Esophagus squamous epithelium (tissue), 5 donors: Measurements from ENCODE around the gene NIPA2. TPM values are rescaled to one million over a fixed set of nuclear protein-coding genes. Genes with fewer than 3 reads are reported as not detected.

ENCODE experiments used
- DNase-seq: peaks from one replicate; lab custom pipeline; 2025; lab: John Stamatoyannopoulos, UW
- H3K27ac ChIP-seq, 4 donors: fragments of 200-600 bp; sonication (generic); one replicate each; pipeline ENCODE4 v1.5.1; 2016 to 2019; ENCODE audit warnings: mild to moderate bottlenecking in 1 of 4
- H3K27me3 ChIP-seq, 4 donors: fragments of 200-600 bp; sonication (generic); 1 replicate in 3 of 4; 2 replicates in 1 of 4; pipeline versions ENCODE4 v1.5.1 to v1.6.0; 2017 to 2021; ENCODE audit warnings: antibody characterized with exemption in 1 of 4
- H3K36me3 ChIP-seq, 3 donors: fragments of 200-600 bp; sonication (generic); one replicate each; pipeline ENCODE4 v1.5.1; 2016 to 2019
- H3K4me1 ChIP-seq, 3 donors: fragments of 200-600 bp; sonication (generic); one replicate each; pipeline ENCODE4 v1.5.1; 2017 to 2019
- H3K4me3 ChIP-seq, 4 donors: fragments of 200-600 bp; sonication (generic); 1 replicate in 3 of 4; 2 replicates in 1 of 4; pipeline ENCODE4 v1.5.1; 2016 to 2019; ENCODE audit warnings: mild to moderate bottlenecking in 2 of 4, moderate library complexity in 1 of 4
- H3K9me3 ChIP-seq, 3 donors: fragments of 200-600 bp; sonication (generic); one replicate each; pipeline ENCODE4 v1.5.1; 2016 to 2019
- POLR2A ChIP-seq, 4 donors: fragments of 450-650 bp; IDR thresholded peaks; one replicate each; pipeline ENCODE4 v1.6.1; 2017; ENCODE audit warnings: antibody characterized with exemption in 4 of 4, mild to moderate bottlenecking in 4 of 4, moderate library complexity in 3 of 4
- WGBS, 2 donors: methylation state at CpG; one replicate each; pipeline ENCODE4 v1.1.5; 2018; 5-methylcytosine and 5-hydroxymethylcytosine counted together
- intact Hi-C: fragments of 100-400 bp; cut with DNase I; formaldehyde crosslinking; loops from one replicate; pipeline ENCODE4 v1.15.0; 2022
- total RNA-seq, 4 donors: library from RNA; depleted of rRNA; stranded (reverse); fragments of >200 nt; gene quantifications; one replicate each; pipeline ENCODE4 v1.1.0, GENCODE V29; 2016
- TF ChIP-seq, protein P1 (sequence below), 6 experiments: fragments of 450-650 bp in 4 of 6; fragments of 200-600 bp in 2 of 6; sonication (generic) in 2 of 6; IDR thresholded peaks; one replicate each; pipeline ENCODE4 v1.5.1; 2016 to 2019; ENCODE audit warnings: antibody characterized with exemption in 6 of 6, mild to moderate bottlenecking in 4 of 6, moderate library complexity in 4 of 6
- donor health status: DM: yes; HTN: yes; CAD: no.

The NIPA2 gene
- total RNA-seq, 4 donors from 2014 or later: 32.3 to 68.0 (median 55.1) TPM

DNA sequence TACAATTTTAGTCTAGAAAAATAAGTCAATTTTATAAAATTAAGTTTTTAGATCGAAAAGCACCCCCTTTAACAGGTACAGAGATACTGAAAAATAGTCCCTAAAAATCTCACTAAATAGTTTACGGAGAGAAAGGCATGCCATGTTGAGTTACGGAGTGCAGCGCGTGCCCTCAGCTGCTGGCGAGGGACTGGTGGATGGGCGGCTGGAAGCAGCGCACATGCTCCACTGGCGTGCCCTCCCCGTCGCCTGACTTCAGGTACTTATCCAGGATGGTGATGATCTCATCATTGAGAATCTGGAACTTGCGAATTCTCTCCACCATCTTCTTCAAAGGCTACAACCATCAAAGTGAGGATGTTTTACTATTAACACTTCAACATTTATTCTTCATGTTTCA lies 31.4 kb downstream of the NIPA2 start:
- Histone ChIP-seq H3K36me3 (peaks cover 23 to 100% (median 44%) of the 10 kb centered on the region in 3 donors), H3K4me1 (peaks cover 0 to 11% (median 0%) of the 10 kb centered on the region in 3 donors), H3K27ac (no peak overlapping the region), H3K4me3 (no peak overlapping the region), H3K27me3 (no peaks in the 10 kb centered on the region), H3K9me3 (no peaks in the 10 kb centered on the region)
- 94 to 95% methylated on average over 12 of the region's 12 CpGs for WGBS, 2 donors
- intact Hi-C loops: no loop called here
- TF ChIP-seq, protein P1, sequence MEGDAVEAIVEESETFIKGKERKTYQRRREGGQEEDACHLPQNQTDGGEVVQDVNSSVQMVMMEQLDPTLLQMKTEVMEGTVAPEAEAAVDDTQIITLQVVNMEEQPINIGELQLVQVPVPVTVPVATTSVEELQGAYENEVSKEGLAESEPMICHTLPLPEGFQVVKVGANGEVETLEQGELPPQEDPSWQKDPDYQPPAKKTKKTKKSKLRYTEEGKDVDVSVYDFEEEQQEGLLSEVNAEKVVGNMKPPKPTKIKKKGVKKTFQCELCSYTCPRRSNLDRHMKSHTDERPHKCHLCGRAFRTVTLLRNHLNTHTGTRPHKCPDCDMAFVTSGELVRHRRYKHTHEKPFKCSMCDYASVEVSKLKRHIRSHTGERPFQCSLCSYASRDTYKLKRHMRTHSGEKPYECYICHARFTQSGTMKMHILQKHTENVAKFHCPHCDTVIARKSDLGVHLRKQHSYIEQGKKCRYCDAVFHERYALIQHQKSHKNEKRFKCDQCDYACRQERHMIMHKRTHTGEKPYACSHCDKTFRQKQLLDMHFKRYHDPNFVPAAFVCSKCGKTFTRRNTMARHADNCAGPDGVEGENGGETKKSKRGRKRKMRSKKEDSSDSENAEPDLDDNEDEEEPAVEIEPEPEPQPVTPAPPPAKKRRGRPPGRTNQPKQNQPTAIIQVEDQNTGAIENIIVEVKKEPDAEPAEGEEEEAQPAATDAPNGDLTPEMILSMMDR (IDR thresholded peaks at IDR 0.05): no peak
- no peak for TF ChIP-seq POLR2A (IDR thresholded peaks at IDR 0.05)
- DNase-seq: no peak

DNA sequence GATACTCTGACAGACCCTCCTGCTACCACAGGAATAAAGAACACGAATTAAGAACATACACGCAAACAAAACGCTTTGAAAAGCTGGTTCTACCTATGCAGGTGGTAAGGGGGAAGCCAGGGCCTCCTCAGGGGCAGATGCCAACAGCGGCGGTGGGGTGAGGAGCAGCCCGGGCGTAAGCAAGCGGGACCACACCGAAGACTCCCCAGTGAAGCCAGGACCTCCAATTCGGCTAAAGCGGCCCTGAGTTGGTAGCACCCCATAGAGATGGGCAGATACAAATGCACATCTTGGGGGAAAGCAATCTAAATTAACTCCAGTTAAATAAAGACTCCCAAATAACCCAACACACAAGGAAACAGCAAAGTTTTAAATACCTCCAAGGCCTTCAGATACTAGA lies 32.4 kb downstream of the NIPA2 start:
- Histone ChIP-seq H3K27ac (no peak overlapping the region), H3K9me3 (no peaks in the 10 kb centered on the region), H3K36me3 (peaks cover 23 to 100% (median 37%) of the 10 kb centered on the region in 3 donors), H3K4me1 (peaks cover 0 to 11% (median 0%) of the 10 kb centered on the region in 3 donors), H3K27me3 (no peaks in the 10 kb centered on the region), H3K4me3 (no peak overlapping the region)
- 95 to 96% methylated on average over 11 of the region's 11 CpGs for WGBS, 2 donors
- DNase-seq: no peak
- intact Hi-C loops: no loop called here
- TF ChIP-seq POLR2A (IDR thresholded peaks at IDR 0.05): no peak
- TF ChIP-seq, protein P1 (IDR thresholded peaks at IDR 0.05): no peak

GRCh38 chr15:22871481-22872086 lies 33.1 kb downstream of the NIPA2 start:
- 83 to 96% methylated on average over 6 of the region's 6 CpGs for WGBS, 2 donors
- H3K27me3 ChIP-seq: no peaks in the 10 kb centered on the region
- no peak for TF ChIP-seq POLR2A (IDR thresholded peaks at IDR 0.05)
- TF ChIP-seq, protein P1 (IDR thresholded peaks at IDR 0.05): no peak
- peak overlapping the region in 1 of 4 donors; percentile 18 for H3K27ac ChIP-seq
- peaks cover 23 to 100% (median 37%) of the 10 kb centered on the region in 3 donors for H3K36me3 ChIP-seq
- no peak overlapping the region for H3K4me3 ChIP-seq
- DNase-seq: no peak
- peaks cover 0 to 11% (median 0%) of the 10 kb centered on the region in 3 donors for H3K4me1 ChIP-seq
- intact Hi-C loops: no loop called here
- H3K9me3 ChIP-seq: no peaks in the 10 kb centered on the region

- DNase-seq: no peak
- Histone ChIP-seq H3K36me3 (peaks cover 29 to 100% (median 46%) of the 10 kb centered on the region in 3 donors), H3K4me3 (no peak overlapping the region), H3K9me3 (no peaks in the 10 kb centered on the region), H3K27ac (no peak overlapping the region), H3K27me3 (no peaks in the 10 kb centered on the region), H3K4me1 (peaks cover 0 to 11% (median 0%) of the 10 kb centered on the region in 3 donors)
- intact Hi-C loops: no loop called here
- TF ChIP-seq, protein P1 (IDR thresholded peaks at IDR 0.05): no peak
- no peak for TF ChIP-seq POLR2A (IDR thresholded peaks at IDR 0.05)
- 70 to 77% methylated on average over 7 to 11 of the region's 17 CpGs for WGBS, 2 donors
These were observed 34.7 kb downstream of the NIPA2 start for GRCh38 chr15:22872936-22873701.

DNA sequence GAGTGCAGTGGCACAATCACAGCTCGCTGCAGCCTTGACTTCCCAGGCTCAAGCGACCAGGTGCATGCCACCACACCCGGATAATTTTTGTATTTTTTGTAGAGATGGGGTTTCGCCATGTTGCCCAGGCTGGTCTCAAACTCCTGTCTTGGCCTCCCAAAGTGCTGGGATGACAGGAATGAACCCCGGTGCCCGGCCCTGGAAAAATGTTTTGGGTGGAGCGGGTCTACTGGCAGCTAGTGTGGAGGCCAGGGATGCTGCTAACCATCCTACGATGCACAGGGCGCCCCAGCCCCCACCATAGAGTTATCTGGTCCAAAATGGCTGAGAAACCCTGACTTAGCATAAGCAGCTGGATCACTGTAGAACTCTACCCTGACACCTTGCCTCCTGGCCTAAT lies 35.4 kb downstream of the NIPA2 start:
- no peak overlapping the region for H3K4me3 ChIP-seq
- H3K36me3 ChIP-seq: peaks cover 30 to 100% (median 43%) of the 10 kb centered on the region in 3 donors
- 93 to 95% methylated on average over 3 to 7 of the region's 9 CpGs for WGBS, 2 donors
- no peaks in the 10 kb centered on the region for H3K9me3 ChIP-seq
- intact Hi-C loops: no loop called here
- TF ChIP-seq, protein P1 (IDR thresholded peaks at IDR 0.05): no peak
- no peak for TF ChIP-seq POLR2A (IDR thresholded peaks at IDR 0.05)
- H3K4me1 ChIP-seq: peaks cover 0 to 8% (median 0%) of the 10 kb centered on the region in 3 donors
- no peak overlapping the region for H3K27ac ChIP-seq
- no peak for DNase-seq
- no peaks in the 10 kb centered on the region for H3K27me3 ChIP-seq
